Glutamatergic neuron (in vitro differentiated cells): Measurements from ENCODE around the gene BTBD9. TPM values are rescaled to one million over a fixed set of nuclear protein-coding genes. Genes with fewer than 3 reads are reported as not detected.
A peak's percentile ranks its signal among the peaks of the same experiment; 100 is the strongest.

Experiments used
- DNase-seq: peaks from one replicate; pipeline ENCODE4 v3.0.0; 2022
- H3K27ac Mint-ChIP-seq: one replicate; pipeline ENCODE4 v1.8.0; 2020; ENCODE audit warnings: mild to moderate bottlenecking, mixed read lengths, inconsistent platforms; ENCODE audit not compliant: unreplicated experiment
- H3K27me3 Mint-ChIP-seq: one replicate; pipeline ENCODE4 v1.8.0; 2020; ENCODE audit warnings: mild to moderate bottlenecking, moderate library complexity, mixed read lengths, inconsistent platforms; ENCODE audit not compliant: unreplicated experiment
- H3K36me3 Mint-ChIP-seq: one replicate; pipeline ENCODE4 v1.8.0; 2020; ENCODE audit warnings: mild to moderate bottlenecking, mixed read lengths, inconsistent platforms; ENCODE audit not compliant: unreplicated experiment
- H3K4me1 Mint-ChIP-seq: one replicate; pipeline ENCODE4 v1.8.0; 2020; ENCODE audit warnings: mild to moderate bottlenecking, low read depth, mixed read lengths, inconsistent platforms; ENCODE audit not compliant: unreplicated experiment
- H3K4me3 Mint-ChIP-seq: one replicate; pipeline ENCODE4 v1.8.0; 2020; ENCODE audit warnings: mild to moderate bottlenecking, mixed read lengths, inconsistent platforms; ENCODE audit not compliant: unreplicated experiment
- H3K9me3 Mint-ChIP-seq: one replicate; pipeline ENCODE4 v1.8.0; 2020; ENCODE audit warnings: mild to moderate bottlenecking, moderate library complexity, mixed read lengths, inconsistent platforms; ENCODE audit not compliant: unreplicated experiment
- total RNA-seq: library from RNA; stranded (reverse); fragmentation: NEBNext Ultra II Directional; extraction: Animal tissue kit (Norgen Biotek cat#: 25700); gene quantifications from one replicate; pipeline ENCODE4 v1.2.1, GENCODE V29; 2021; ENCODE audit not compliant: unreplicated experiment
- TF ChIP-seq, protein P1 (sequence below): fragments of 200-600 bp; sonication (generic); IDR thresholded peaks from one replicate; pipeline ENCODE4 v1.5.0; 2021; ENCODE audit not compliant: partially characterized antibody, unreplicated experiment

BTBD9 gene
- total RNA-seq, 1 donor from 2014 or later: 18.8 TPM

DNA sequence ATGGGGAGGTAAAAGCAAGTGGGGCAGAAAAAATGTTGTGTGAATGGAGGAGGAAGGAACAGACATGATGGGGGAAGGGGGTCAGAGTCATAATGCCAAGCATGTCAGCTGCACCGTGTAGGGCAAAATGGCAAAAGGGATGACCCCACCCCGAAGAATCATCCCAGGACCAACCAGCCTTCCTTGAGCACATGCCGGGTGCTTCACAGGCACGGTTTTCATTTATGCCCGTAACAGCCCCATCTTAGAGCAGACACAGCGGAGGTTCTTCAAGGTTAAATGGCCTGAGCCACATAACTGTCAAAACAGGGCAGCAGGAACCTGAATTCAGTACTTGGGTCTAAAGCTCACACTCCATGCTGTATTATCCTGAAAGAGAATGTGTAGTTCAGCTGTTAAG is 498.0 kb downstream of the BTBD9 start:
- peaks cover 19% of the 10 kb centered on the region for H3K9me3 Mint-ChIP-seq
- H3K4me3 Mint-ChIP-seq: no peak overlapping the region
- no peak overlapping the region for H3K27ac Mint-ChIP-seq
- peaks cover 6% of the 10 kb centered on the region for H3K27me3 Mint-ChIP-seq
- TF ChIP-seq, protein P1, sequence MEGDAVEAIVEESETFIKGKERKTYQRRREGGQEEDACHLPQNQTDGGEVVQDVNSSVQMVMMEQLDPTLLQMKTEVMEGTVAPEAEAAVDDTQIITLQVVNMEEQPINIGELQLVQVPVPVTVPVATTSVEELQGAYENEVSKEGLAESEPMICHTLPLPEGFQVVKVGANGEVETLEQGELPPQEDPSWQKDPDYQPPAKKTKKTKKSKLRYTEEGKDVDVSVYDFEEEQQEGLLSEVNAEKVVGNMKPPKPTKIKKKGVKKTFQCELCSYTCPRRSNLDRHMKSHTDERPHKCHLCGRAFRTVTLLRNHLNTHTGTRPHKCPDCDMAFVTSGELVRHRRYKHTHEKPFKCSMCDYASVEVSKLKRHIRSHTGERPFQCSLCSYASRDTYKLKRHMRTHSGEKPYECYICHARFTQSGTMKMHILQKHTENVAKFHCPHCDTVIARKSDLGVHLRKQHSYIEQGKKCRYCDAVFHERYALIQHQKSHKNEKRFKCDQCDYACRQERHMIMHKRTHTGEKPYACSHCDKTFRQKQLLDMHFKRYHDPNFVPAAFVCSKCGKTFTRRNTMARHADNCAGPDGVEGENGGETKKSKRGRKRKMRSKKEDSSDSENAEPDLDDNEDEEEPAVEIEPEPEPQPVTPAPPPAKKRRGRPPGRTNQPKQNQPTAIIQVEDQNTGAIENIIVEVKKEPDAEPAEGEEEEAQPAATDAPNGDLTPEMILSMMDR: no peak
- peaks cover 40% of the 10 kb centered on the region for H3K4me1 Mint-ChIP-seq
- no peak for DNase-seq
- H3K36me3 Mint-ChIP-seq: peaks cover 14% of the 10 kb centered on the region

DNA sequence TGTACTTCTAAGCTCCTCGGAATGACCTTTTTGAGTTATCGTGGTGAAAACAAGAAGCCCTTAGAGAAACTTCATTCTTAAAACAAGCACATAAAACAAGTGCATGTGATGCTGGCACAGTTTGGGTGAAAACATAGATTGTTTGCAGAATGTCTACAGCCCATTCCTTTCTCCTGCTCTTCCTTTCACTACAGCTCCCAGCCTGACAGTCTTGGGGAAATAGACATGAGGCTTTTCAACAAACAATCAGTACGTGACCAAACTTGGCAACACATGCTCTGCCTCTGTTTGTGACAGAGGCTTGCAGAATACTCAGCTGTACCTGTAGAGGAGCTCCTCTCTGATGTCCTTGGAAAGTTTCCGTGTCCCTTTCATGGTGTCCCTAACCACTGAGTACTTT is 498.6 kb downstream of the BTBD9 start:
- Mint-ChIP-seq H3K4me3 (no peak overlapping the region), H3K36me3 (peaks cover 14% of the 10 kb centered on the region), H3K4me1 (peaks cover 42% of the 10 kb centered on the region), H3K27ac (no peak overlapping the region), H3K9me3 (peaks cover 25% of the 10 kb centered on the region), H3K27me3 (peaks cover 9% of the 10 kb centered on the region)
- DNase-seq: no peak
- TF ChIP-seq, protein P1: no peak

DNA sequence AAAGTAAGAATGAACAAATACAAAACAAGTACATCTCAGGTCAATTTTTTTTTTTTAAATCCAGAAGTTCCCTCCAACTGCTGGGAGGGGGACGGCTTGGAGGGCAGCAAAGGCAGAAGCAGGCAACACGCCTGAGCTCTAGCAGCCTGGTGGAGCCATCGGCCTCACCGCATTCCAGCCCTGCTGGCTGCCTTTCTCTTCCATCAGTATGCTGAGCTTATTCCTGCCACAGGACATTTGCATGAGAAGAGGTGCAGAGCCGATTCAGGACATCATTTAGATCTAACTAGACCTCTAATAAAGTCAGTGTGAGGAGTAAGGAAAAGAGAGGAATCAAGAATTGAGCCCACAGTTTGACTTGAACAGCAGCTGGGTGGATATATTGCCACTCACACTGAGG is 501.4 kb downstream of the BTBD9 start:
- TF ChIP-seq, protein P1: no peak
- no peak overlapping the region for H3K4me3 Mint-ChIP-seq

DNA sequence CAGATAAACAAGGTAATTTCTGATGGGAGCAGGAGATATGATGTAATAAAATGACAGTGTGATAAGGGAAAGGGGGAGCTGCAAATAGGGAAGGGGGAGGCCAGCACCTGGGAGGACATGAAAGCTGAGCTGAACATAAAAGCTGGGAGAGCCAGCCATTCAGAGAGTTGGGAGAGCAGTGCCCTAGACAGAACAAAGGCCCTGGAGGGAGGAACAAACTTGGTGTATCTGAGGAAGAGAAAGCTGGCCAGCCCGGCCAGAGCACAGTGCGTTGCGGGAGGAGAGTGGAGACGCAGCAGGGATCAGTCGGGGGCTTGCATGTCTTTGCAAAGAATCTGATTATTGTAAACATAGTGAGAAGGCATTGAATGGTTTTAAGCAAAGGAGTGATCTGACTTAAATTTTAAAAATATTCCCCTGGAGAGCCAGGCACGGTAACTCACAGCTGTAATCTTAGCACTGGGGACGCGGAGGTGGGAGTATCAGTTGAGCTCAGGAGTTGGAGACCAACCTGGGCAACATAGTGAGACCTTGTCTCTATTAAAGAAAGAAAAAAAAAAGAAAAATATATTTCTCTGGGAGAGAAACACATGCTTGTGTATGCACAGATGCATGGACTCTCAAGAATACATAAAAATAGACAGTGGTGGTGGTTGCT is 502.0 kb downstream of the BTBD9 start:
- Mint-ChIP-seq H3K27me3 (peaks cover 10% of the 10 kb centered on the region), H3K27ac (peak overlapping the region; percentile 75), H3K4me1 (peaks cover 42% of the 10 kb centered on the region), H3K4me3 (peak overlapping the region; percentile 17), H3K9me3 (peaks cover 23% of the 10 kb centered on the region), H3K36me3 (peaks cover 14% of the 10 kb centered on the region)
- DNase-seq: no peak
- TF ChIP-seq, protein P1: no peak

More for the DNA sequence above, 501.4 kb downstream of the BTBD9 start:
- H3K27me3 Mint-ChIP-seq: peaks cover 10% of the 10 kb centered on the region
- peak overlapping the region; percentile 24 for H3K27ac Mint-ChIP-seq
- H3K4me1 Mint-ChIP-seq: peaks cover 45% of the 10 kb centered on the region
- peaks cover 25% of the 10 kb centered on the region for H3K9me3 Mint-ChIP-seq
- peaks cover 14% of the 10 kb centered on the region for H3K36me3 Mint-ChIP-seq
- DNase-seq: no peak

DNA sequence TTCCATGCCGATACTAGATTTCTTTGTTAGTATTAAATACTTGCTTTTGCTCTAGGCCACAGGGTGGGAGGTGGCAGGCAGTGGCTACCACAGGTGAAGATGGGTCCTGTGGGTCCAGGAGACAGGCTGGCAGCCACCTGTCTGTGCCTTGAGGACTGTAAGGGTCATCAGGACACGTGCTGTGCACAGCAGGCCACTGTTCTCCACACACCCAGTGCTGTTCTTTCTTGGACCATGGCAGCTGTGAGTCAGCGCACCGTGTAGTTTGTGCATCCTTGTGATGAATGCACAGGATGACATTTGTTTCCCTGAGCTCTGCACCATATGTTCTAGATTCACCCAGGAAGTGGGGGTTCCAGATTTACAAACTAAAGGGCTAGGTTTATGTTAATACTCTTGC is 503.2 kb downstream of the BTBD9 start:
- Mint-ChIP-seq H3K27ac (peak overlapping the region; percentile 75), H3K4me1 (peaks cover 43% of the 10 kb centered on the region), H3K27me3 (peaks cover 8% of the 10 kb centered on the region), H3K4me3 (no peak overlapping the region), H3K36me3 (peaks cover 14% of the 10 kb centered on the region), H3K9me3 (peaks cover 23% of the 10 kb centered on the region)
- no peak for DNase-seq
- TF ChIP-seq, protein P1: no peak
